ENCODE results near the gene FAAH. TPM values are rescaled to one million over a fixed set of nuclear protein-coding genes. Genes with fewer than 3 reads are reported as not detected.

The FAAH gene
- total and polyA plus RNA-seq, 2 of the 4 experiments (the other 2 are of a cell fraction), result under 0.01 to 0.19 TPM

DNA sequence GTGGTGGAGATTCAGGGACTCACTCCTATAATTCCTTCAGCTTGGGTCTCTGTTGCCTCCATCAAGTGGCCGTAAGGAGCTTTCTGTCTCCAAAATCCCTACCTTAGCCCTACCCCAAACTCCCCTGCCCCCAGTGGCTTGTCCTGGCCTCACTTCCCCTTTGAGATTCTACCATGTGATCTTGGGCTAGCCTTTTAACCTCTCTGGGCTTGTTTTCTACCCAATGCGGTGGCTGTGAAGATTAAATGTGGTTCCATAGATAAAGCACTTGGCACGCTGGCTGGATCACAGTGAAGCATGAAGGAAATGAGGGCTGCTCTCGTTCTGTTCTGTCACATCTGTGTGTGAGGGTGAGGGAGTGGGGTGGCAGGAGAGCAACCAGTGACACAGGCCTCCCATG is 43.6 kb downstream of the FAAH start:
- DNase-seq, result no peak
- POLR2A ChIA-PET (ENCODE audit: unreplicated experiment), result no interaction called here
- BruUV-seq (replicated peaks), result no TSS peak

More for the DNA sequence above, 43.6 kb downstream of the FAAH start:
- Histone ChIP-seq H3K18ac (ENCODE audit: low read depth, low read length) (no peak overlapping the region), H2BK20ac (ENCODE audit: low read depth, low read length) (no peak overlapping the region), H2BK15ac (ENCODE audit: low read depth, low read length) (no peak overlapping the region), H3K36me3 (ENCODE audit: control insufficient read depth, insufficient read depth, low read length) (no peaks in the 10 kb centered on the region), H4K8ac (ENCODE audit: low read depth in 2 of 2, low read length in 2 of 2) (no peak overlapping the region), H3K9ac (ENCODE audit: low read depth, low read length) (no peak overlapping the region), H3K4me1 (ENCODE audit: control insufficient read depth, insufficient read depth, low read length) (no peaks in the 10 kb centered on the region), H3K9me1 (ENCODE audit: insufficient read depth, low read length) (peaks cover 2% of the 10 kb centered on the region; the same call in 1 of the 2 replicates), H2BK120ac (ENCODE audit: low read depth, low read length) (no peak overlapping the region), H2AK9ac (replicated peaks; ENCODE audit: low read depth, low read length, poor library complexity) (no peak overlapping the region), H3K14ac (replicated peaks; ENCODE audit: low read depth, low read length) (no peak overlapping the region), H3K56ac (ENCODE audit: extremely low read depth, insufficient read depth, low read length) (no peak overlapping the region), H4K5ac (ENCODE audit: low read depth, low read length) (no peak overlapping the region), H3K9me3 (ENCODE audit: control insufficient read depth, insufficient read depth, low read length) (no peaks in the 10 kb centered on the region), H4K20me1 (ENCODE audit: insufficient read depth, low read length) (no peaks in the 10 kb centered on the region), H3K4ac (ENCODE audit: low read depth, low read length) (no peak overlapping the region), H3K27ac (ENCODE audit: insufficient read depth, low read length) (no peak overlapping the region), H4K91ac (ENCODE audit: insufficient read depth, low read depth, low read length) (no peak overlapping the region), H3K27me3 (ENCODE audit: control insufficient read depth, insufficient read depth, low read length) (peaks cover 35% of the 10 kb centered on the region), H3K4me3 (ENCODE audit: insufficient read depth, low read depth, low read length) (no peak overlapping the region), H2BK5ac (ENCODE audit: low read depth, low read length, poor library complexity, severe bottlenecking) (no peak overlapping the region), H3K4me2 (ENCODE audit: low read depth, low read length) (no peak overlapping the region), H3K23ac (ENCODE audit: low read depth, low read length) (no peak overlapping the region), H3K79me1 (ENCODE audit: low read depth in 1 of 2, low read length in 2 of 2) (no peaks in the 10 kb centered on the region), H2AK5ac (ENCODE audit: low read depth, low read length) (no peak overlapping the region), H2AFZ (replicated peaks; ENCODE audit: low read length, poor library complexity) (no peak overlapping the region)
- dilution Hi-C loops (cut with HindIII; ENCODE audit: low sequenced_read_pairs, unreplicated experiment), result no loop called here
- TF ChIP-seq RAD21 (IDR thresholded peaks at IDR 0.05; ENCODE audit: low read length), result no peak
- no peak for TF ChIP-seq RFX5 (IDR thresholded peaks at IDR 0.05; ENCODE audit: low read depth, low read length)
- no peak for TF ChIP-seq MAFK (IDR thresholded peaks at IDR 0.05; ENCODE audit: low read depth, low read length)
- TF ChIP-seq POLR2A (IDR thresholded peaks at IDR 0.05; ENCODE audit: low read depth, low read length), result no peak
- no peak for TF ChIP-seq CEBPB (IDR thresholded peaks at IDR 0.05; ENCODE audit: low read depth, low read length)
- TF ChIP-seq MXI1 (IDR thresholded peaks at IDR 0.05; ENCODE audit: borderline replicate concordance, low read depth, low read length), result no peak
- CTCF ChIA-PET, result no interaction called here
- 60% methylated on average over 1 of the region's 4 CpGs; no CpG with 5 or more reads in 1 of the 2 experiments for WGBS, 2 experiments (ENCODE audit: extremely low coverage in 2 of 2, insufficient read length in 1 of 2)
- in situ Hi-C loops (cut with MboI; ENCODE audit: low sequenced_read_pairs), result no loop called here
- no peak for ATAC-seq (ENCODE audit: low read depth)
- intact Hi-C loops (cut with micrococcal nuclease), result no loop called here
